DMS153 treated with DMSO at 0.1 percent for 48 hours (cell line): Measurements from ENCODE around the gene TRPV3.
"Not testable (repeated sequence)": the region's sequence is repeated elsewhere in the genome, so short reads cannot be mapped to it uniquely, and the experiment has no call there.

ENCODE experiments used
- DNase-seq: peaks from one replicate; lab custom pipeline; 2025; ENCODE audit not compliant: unreplicated experiment; lab: John Stamatoyannopoulos, UW

Gene TRPV3

DNA sequence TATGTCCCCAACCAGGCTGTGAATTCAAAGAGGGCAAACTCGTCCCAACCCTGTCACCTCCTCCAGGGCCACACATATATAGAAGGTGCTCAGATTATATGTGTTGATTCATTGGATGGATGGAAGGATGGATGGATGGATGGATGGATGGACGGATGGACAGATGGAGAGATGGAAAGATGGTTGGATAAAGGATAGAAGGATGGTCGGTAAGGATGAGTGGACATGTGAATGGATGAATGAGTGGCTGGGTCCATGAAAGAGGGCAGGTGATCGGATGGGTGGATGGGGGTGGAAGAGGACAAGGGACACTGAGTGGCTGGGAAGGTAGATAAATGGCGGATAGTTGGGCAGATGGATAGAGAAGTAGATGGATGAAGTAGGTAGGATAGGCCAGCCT lies 30.1 kb downstream of the TRPV3 start:
- DNase-seq, result no peak

DNA sequence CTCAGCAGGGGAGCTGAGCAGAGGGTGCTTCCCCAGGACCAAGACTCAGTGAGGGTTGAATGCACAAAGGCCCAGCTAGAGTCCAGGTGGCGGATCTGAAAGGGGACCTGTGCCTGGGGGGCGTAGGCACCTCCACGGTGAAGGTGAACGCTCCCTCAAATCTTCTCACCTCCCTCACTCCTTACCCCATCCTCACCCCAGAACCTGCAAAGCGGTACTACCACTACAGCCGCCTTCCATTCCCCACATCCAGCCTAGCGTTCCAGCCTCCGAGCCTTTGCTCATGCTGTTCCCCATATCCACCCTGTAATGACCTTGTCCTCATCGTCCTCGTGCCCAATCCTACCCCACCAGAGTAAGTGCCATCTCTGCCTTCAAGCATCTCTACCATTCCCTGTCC lies 30.6 kb downstream of the TRPV3 start:
- DNase-seq, result no peak

DNA sequence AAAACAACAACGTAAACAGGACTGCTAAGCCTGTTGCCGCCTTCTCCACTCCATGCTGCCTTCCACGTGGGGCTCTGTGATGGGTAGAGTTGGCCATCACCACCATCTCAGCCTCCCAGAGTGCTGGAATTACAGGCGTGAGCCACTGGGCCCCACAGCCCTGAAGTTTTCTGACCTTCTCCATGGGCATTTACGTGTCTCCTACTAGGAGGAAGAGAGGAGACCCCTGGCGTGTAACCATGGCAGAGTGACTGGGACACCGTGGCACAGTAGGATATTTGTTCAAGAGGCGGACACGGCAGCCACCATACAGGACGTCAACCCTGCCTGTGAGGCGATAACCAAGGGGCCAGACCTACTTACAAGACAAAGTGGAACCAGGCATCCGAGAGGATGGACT lies 31.1 kb downstream of the TRPV3 start:
- no peak for DNase-seq

GRCh38 chr17:3524024-3524423 lies 33.6 kb downstream of the TRPV3 start:
- DNase-seq, result no peak

GRCh38 chr17:3519472-3519871 lies 38.1 kb downstream of the TRPV3 start:
- not testable (repeated sequence) for DNase-seq

DNA sequence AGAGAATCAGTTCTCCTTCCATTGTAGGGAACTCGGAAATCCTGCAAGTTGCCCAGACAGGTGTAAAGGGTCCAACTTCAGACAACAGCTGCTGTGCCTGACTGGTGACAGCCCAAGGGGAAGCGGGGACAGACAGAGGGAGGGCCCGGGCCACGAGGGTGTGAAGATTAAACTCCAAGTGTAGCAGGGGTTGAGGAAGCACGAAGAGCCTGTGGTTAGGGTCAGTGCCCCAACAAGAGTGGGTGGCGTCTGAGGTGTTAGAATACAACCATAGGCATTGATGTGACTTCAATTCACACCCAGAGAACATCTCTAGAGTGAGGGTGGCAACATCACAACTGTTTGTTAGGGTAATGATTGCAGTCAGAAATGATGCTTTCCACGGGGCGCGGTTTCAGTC lies 42.7 kb downstream of the TRPV3 start:
- DNase-seq, result no peak

GRCh38 chr17:3514167-3514566 lies 43.4 kb downstream of the TRPV3 start:
- not testable (repeated sequence) for DNase-seq

DNA sequence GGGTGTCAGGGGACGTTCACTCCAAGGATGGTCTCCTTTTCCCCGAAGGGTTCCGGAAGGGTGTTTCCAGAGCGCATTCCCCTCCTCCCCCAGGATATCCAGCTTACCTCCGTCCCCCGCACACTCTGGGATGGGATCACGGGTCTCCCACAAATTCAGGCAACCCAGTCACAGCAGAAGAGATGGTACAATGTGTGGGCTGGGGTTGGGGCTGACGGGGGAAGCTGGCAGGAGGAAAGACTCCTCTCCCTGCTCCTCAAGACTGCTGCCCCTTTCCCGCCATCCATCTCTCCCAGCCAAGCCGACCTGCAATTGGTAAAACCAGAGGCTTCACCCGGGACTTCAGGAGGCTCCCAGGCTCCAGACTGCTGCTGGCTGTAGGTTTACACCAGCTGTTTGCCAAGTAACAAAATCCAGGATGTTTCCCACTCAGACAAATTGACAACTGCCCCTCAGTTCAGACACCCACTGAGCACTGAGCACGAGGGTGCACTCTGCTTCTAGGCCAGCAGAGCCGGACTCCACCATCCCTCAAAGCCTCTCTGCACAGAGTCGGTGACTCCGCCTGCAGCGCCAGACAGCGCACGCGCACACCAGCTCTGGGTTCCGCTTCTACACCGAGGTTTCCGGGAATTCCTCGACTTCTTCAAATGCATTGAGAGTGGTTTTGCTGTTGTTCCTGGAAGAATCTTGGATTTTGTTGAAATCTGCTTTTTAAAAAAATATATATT lies 44.1 kb downstream of the TRPV3 start:
- no peak for DNase-seq

- DNase-seq, result no peak
Observed at GRCh38 chr17:3512505-3513171, 45.0 kb downstream of the TRPV3 start.

DNA sequence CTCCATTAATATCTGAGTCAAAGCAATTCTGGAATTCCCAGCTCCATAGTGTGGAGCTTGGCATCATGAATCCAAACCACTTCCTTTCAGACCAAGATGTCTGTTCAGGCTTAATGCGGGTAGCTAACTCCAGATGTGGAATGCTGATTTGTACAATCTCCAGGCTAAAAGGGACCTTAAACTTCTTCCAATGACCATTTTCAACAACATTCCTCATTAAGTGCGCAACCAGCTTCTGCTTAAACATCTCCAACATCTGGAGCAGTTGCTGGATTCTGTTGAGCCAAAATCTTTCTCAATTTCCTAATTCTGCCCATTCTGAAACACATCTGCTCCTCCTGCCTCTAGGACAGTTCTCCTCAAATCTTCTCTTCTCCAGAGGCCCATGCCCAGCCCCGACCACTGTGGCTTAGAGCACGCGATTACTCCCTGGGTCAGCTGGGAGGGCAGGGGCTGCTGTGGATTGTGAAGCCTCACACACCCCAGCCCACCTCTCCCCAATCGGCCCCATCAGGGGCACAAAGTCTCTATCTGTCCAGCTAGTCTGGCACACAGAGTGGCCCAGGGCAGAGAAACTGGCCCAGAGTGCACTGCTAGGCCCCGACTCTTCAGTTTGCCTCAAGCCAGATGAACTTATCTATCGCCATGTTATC lies 45.6 kb downstream of the TRPV3 start:
- no peak for DNase-seq

DNA sequence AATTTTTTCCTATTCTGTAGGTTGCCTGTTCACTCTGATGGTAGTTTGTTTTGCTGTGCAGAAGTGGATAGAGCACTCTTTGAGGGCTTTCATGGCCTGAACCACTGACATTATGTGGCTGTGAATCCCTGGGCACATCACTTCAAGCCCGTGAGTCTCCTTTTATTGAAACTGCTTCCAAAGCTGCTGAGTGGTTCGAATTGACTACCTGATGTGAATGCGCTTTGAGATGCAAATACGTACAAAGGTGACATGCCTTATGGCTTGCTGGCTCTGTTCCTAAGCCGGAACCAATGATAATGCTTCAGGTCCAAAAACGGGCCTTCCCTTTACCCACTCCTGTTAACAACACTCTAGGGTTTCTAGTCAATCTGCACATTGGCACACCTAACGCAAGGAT lies 47.5 kb downstream of the TRPV3 start:
- DNase-seq, result no peak

DNA sequence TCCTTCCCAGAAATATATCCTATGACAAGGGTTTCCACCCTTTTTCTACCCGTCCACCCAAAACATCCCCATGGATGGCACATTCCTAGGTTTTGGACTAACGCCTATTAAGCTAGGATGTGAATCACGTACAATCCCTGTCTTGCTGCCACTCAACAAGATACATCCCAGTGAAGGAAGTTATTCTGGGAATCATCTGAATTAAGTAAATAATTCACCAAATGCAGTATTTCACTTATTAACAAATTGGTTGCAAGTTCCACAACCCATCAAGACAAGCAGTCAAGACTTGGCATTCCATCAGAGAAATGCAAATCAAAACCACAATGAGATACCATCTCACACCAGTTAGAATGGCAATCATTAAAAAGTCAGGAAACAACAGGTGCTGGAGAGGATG lies 49.7 kb downstream of the TRPV3 start:
- no peak for DNase-seq

- DNase-seq, result no peak
Observed at GRCh38 chr17:3507071-3507470, 50.5 kb downstream of the TRPV3 start.

DNA sequence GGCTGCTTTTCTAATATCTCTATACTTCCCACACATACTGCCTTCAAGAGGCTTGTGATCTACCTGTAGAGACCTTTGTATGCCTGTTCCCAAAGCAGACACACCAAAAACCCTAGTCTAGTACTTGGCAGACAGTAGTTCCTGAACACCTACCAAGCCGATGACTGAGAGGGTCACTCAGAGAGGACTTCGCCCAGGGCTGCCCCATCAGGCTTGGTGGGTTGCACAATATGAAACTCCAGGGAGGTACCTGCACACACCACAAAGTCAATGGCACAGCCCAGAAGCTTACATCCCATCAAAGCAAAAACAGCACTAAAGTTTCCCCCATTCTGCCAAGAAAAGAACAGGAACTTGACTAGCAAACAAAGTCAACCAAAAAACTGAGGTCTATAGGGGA lies 51.6 kb downstream of the TRPV3 start:
- no peak for DNase-seq

- DNase-seq, result no peak
Observed at GRCh38 chr17:3505008-3505407, 52.6 kb downstream of the TRPV3 start.

DNA sequence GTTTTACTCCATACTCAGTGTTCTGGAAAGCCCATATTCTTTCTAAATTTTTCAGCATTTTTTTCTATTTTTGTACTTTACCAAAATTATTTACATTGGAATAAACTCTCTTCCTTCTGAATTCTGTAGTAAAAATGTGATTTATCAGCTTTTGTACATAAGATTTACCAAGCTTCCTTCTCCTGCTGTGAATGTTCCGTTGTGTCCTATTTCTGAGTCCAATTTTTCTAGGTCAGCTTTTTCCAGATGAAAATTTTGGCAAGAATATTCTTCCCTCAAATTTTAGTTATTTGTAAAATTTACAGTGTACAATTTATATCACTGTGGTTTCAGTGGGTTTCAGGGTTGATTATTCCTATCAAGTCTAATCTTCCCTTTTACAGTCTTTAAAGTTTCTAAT lies 54.3 kb downstream of the TRPV3 start:
- no peak for DNase-seq

- DNase-seq, result no peak
Observed at GRCh38 chr17:3502466-3502865, 55.1 kb downstream of the TRPV3 start.

DNA sequence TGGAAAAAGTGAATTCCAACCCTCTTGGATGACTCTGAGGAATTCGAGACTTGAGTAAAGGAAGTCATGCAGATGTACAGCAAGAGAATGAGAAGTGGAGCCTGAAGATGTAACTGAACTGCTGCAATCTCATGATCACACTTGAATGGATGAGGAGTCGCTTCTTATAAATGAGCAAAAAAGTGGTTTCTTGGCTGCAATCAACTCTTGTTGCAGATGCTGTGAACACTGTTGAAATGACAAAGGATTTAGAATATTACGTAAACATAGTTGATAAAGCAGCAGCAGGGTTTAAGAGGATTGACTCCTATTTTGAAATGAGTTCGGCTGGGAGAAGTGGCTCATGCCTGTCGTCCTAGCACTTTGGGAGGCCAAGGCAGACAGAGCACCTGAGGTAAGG lies 56.3 kb downstream of the TRPV3 start:
- no peak for DNase-seq

DNA sequence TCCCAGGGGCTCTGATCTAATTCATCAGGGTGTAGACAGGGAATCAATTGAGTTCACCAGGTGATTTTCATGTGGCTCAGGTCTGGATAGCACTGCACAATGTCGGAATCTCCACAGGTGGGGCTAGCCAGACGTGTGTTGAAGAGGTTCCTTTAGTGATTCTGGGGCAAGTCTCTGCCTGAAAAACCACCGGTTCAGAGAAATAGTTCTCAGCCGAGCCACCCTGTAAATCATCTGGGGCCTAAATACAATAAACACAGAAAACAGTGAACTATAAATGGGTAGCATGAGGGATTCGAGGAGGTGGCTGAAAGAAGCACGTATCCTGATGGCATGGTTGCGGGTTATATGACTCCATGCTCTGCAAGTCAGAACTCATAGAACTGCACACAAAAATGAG lies 60.5 kb downstream of the TRPV3 start:
- DNase-seq, result no peak

DNA sequence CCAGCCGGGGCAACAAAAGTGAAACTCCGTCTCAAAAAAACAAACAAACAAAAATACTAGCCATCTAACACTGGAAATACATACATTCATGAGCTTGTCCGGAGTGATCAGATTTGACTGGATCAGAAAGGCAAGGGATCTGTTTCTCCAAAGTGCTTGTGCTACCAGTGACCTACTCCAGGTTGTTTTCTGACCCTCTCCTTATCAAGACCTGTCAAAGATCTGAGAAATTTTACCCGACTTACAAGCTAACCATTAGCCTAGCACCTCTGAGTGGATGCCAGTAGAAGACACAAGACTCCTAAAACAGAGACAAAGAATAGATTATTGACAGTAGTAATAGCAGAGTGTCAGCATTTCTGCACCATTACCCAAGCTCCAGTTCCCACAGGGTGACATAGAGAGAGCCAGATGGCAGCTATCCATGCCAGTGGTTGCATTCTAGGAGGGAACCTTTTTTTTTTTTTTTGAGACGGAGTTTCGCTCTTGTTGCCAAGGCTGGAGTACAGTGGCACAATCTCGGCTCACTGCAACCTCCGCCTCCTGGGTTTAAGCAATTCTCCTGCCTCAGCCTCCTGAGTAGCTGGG lies 72.0 kb downstream of the TRPV3 start:
- no peak for DNase-seq

- DNase-seq, result no peak
Observed at GRCh38 chr17:3482852-3483251, 74.8 kb downstream of the TRPV3 start.

GRCh38 chr17:3479988-3480387 lies 77.6 kb downstream of the TRPV3 start:
- DNase-seq, result no peak
